Smooth muscle cell (in vitro differentiated cells): Measurements from ENCODE around the gene SCMH1. TPM values are rescaled to one million over a fixed set of nuclear protein-coding genes. Genes with fewer than 3 reads are reported as not detected.

ENCODE experiments used
- DNase-seq: peaks from one replicate; lab custom pipeline; 2025; ENCODE audit not compliant: unreplicated experiment; lab: John Stamatoyannopoulos, UW
- H2AFZ ChIP-seq: fragments of 200-600 bp; sonication (generic); 2 replicates; pipeline ENCODE4 v1.6.0; 2016; ENCODE audit warnings: antibody characterized with exemption, low read depth, mild to moderate bottlenecking
- H3F3A ChIP-seq: fragments of 200-600 bp; sonication (generic); 2 replicates; pipeline ENCODE4 v1.6.0; 2017; ENCODE audit warnings: antibody characterized with exemption, low read depth
- H3K27ac ChIP-seq: fragments of 200-600 bp; sonication (generic); 2 replicates; pipeline ENCODE4 v1.5.1; 2016; ENCODE audit warnings: low read depth, mild to moderate bottlenecking
- H3K27me3 ChIP-seq: fragments of 200-600 bp; sonication (generic); 2 replicates; pipeline ENCODE4 v1.6.1; 2016; ENCODE audit warnings: low read depth, mild to moderate bottlenecking
- H3K36me3 ChIP-seq: fragments of 200-600 bp; sonication (generic); 2 replicates; pipeline ENCODE4 v1.5.1; 2016; ENCODE audit warnings: low read depth
- H3K4me1 ChIP-seq: fragments of 200-600 bp; sonication (generic); 2 replicates; pipeline ENCODE4 v1.5.1; 2016; ENCODE audit warnings: low read depth
- H3K4me2 ChIP-seq: fragments of 200-600 bp; sonication (generic); 2 replicates; pipeline ENCODE4 v1.6.0; 2016; ENCODE audit warnings: mild to moderate bottlenecking
- H3K4me3 ChIP-seq: fragments of 200-600 bp; sonication (generic); 2 replicates; pipeline ENCODE4 v1.5.1; 2016; ENCODE audit warnings: mild to moderate bottlenecking
- H3K79me2 ChIP-seq: fragments of 200-600 bp; sonication (generic); 2 replicates; pipeline ENCODE4 v1.6.0; 2016; ENCODE audit warnings: low read depth, mild to moderate bottlenecking
- H3K9ac ChIP-seq: fragments of 200-600 bp; sonication (generic); 2 replicates; pipeline ENCODE4 v1.6.0; 2016; ENCODE audit warnings: low read depth
- H3K9me3 ChIP-seq: fragments of 200-600 bp; sonication (generic); replicated peaks from 2 replicates; pipeline ENCODE4 v1.5.1; 2016; ENCODE audit warnings: low read depth
- H4K20me1 ChIP-seq: fragments of 200-600 bp; sonication (generic); 2 replicates; pipeline ENCODE4 v1.6.0; 2016; ENCODE audit warnings: low read depth
- CTCF ChIP-seq: fragments of 200-600 bp; sonication (generic); IDR thresholded peaks from 2 replicates; pipeline ENCODE4 v1.5.1; 2017; ENCODE audit warnings: borderline replicate concordance, mild to moderate bottlenecking, antibody characterized with exemption; ENCODE audit not compliant: insufficient read depth, poor library complexity, severe bottlenecking
- WGBS: methylation state at CpG from one replicate; pipeline ENCODE4 v1.1.7; 2016; ENCODE audit warnings: low lambda C conversion rate; 5-methylcytosine and 5-hydroxymethylcytosine counted together
- polyA plus RNA-seq: library from polyadenylated mRNA; unstranded; fragments of >200 nt; fragmentation: Nextera tagmentation; extraction: Ambion mirVana; gene quantifications from 2 replicates; pipeline ENCODE4 v1.2.1, GENCODE V29; 2016
- total RNA-seq: library from RNA; depleted of rRNA; stranded (reverse); fragments of >200 nt; gene quantifications from 2 replicates; pipeline ENCODE4 v1.2.3, GENCODE V29; 2014

The SCMH1 gene
- total and polyA plus RNA-seq, 2 experiments from 2014 or later = 24.0 to 46.4 TPM

- Histone ChIP-seq H3K9me3 (no peaks in the 10 kb centered on the region), H3K9ac (peak overlapping the region; percentile 36), H3K4me3 (no peak overlapping the region), H3K4me2 (peak overlapping the region; percentile 67), H3K36me3 (peaks cover 3% of the 10 kb centered on the region), H3K27me3 (no peaks in the 10 kb centered on the region), H3K4me1 (peaks cover 4% of the 10 kb centered on the region), H3K79me2 (no peaks in the 10 kb centered on the region), H4K20me1 (no peaks in the 10 kb centered on the region), H3K27ac (peak overlapping the region; percentile 84), H2AFZ (no peak overlapping the region), H3F3A (peaks cover 26% of the 10 kb centered on the region)
- DNase-seq = no peak
- no peak for TF ChIP-seq CTCF
- WGBS = 44% methylated on average over 3 of the region's 3 CpGs
Observed at GRCh38 chr1:41158147-41158875, 83.8 kb downstream of the SCMH1 start.

GRCh38 chr1:41155105-41155504 lies 87.0 kb downstream of the SCMH1 start:
- H3K36me3 ChIP-seq = no peaks in the 10 kb centered on the region
- peak overlapping the region; percentile 84 for H3K27ac ChIP-seq
- WGBS = 88% methylated on average over 1 of the region's 1 CpG
- H3K4me2 ChIP-seq = no peak overlapping the region
- no peak overlapping the region for H3K9ac ChIP-seq
- TF ChIP-seq CTCF = no peak
- H2AFZ ChIP-seq = no peak overlapping the region
- no peaks in the 10 kb centered on the region for H3K9me3 ChIP-seq
- H3K79me2 ChIP-seq = no peaks in the 10 kb centered on the region
- H3K4me1 ChIP-seq = peaks cover 15% of the 10 kb centered on the region
- peaks cover 19% of the 10 kb centered on the region for H3F3A ChIP-seq
- H3K27me3 ChIP-seq = no peaks in the 10 kb centered on the region
- no peak for DNase-seq
- H3K4me3 ChIP-seq = no peak overlapping the region
- no peaks in the 10 kb centered on the region for H4K20me1 ChIP-seq

- Histone ChIP-seq H3K4me2 (peak overlapping the region; percentile 48), H3F3A (peaks cover 8% of the 10 kb centered on the region), H3K4me3 (no peak overlapping the region), H3K27ac (peak overlapping the region; percentile 88), H4K20me1 (no peaks in the 10 kb centered on the region), H3K9ac (peak overlapping the region; percentile 21), H3K4me1 (peaks cover 15% of the 10 kb centered on the region), H3K79me2 (no peaks in the 10 kb centered on the region), H3K9me3 (no peaks in the 10 kb centered on the region), H3K36me3 (no peaks in the 10 kb centered on the region), H2AFZ (no peak overlapping the region), H3K27me3 (no peaks in the 10 kb centered on the region)
- no peak for DNase-seq
- no peak for TF ChIP-seq CTCF
Observed at GRCh38 chr1:41153750-41154274, 88.3 kb downstream of the SCMH1 start.

- 11% methylated on average over 1 of the region's 1 CpG for WGBS
- H2AFZ ChIP-seq = no peak overlapping the region
Observed at GRCh38 chr1:41152622-41153044, 89.5 kb downstream of the SCMH1 start.

More at GRCh38 chr1:41152622-41153044, 89.5 kb downstream of the SCMH1 start:
- Histone ChIP-seq H3K27ac (peak overlapping the region; percentile 88), H3K4me1 (peaks cover 15% of the 10 kb centered on the region), H3K36me3 (no peaks in the 10 kb centered on the region), H3K4me2 (peak overlapping the region; percentile 48), H4K20me1 (no peaks in the 10 kb centered on the region), H3K9me3 (no peaks in the 10 kb centered on the region), H3K9ac (peak overlapping the region; percentile 27), H3K4me3 (no peak overlapping the region), H3F3A (peaks cover 5% of the 10 kb centered on the region), H3K79me2 (no peaks in the 10 kb centered on the region), H3K27me3 (no peaks in the 10 kb centered on the region)
- TF ChIP-seq CTCF = no peak
- DNase-seq = no peak
